ENCODE results near the gene TMUB1.

DNA sequence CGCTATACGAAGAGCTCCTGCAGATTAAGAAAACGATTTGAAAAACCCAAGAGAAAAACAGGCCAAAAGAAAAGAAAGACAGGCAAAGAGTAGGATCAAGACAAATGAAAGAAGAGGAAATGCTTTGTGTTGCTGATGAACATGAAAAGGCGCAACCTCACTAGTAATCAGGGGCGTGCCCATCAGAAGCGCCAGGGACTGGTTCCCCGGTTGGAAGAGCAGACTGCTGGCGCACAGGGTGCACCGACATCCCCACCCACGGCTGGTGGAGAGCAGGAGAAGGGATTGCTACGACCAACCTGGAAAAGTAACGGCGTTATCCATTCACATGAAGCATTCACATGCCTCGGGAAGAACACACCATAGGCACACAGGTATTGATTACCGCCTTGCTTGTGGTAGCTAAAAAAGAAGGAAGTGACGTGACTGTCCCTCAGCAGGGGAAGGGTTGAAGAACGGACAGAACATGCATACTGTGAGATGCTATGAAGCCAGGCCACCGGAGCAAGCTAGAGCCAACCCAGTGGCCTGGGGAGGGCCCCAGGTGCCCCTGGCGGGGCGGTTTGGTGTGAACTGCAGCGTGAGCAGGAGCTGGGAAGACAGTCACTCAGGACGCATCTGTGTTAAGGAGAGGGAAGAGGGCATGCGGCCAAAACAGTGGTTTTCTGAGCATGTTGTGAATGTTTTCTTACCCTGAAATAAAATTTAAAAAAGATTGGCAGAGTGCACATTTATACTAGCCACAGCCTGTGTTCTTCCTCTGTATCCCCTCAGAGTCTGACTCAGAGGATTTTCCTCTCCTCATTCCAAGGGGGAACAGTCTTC is 21.3 kb upstream of the TMUB1 start:
- no peak for TF ChIP-seq POLR2A (IDR thresholded peaks at IDR 0.05)
- TF ChIP-seq, protein P1, sequence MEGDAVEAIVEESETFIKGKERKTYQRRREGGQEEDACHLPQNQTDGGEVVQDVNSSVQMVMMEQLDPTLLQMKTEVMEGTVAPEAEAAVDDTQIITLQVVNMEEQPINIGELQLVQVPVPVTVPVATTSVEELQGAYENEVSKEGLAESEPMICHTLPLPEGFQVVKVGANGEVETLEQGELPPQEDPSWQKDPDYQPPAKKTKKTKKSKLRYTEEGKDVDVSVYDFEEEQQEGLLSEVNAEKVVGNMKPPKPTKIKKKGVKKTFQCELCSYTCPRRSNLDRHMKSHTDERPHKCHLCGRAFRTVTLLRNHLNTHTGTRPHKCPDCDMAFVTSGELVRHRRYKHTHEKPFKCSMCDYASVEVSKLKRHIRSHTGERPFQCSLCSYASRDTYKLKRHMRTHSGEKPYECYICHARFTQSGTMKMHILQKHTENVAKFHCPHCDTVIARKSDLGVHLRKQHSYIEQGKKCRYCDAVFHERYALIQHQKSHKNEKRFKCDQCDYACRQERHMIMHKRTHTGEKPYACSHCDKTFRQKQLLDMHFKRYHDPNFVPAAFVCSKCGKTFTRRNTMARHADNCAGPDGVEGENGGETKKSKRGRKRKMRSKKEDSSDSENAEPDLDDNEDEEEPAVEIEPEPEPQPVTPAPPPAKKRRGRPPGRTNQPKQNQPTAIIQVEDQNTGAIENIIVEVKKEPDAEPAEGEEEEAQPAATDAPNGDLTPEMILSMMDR (IDR thresholded peaks at IDR 0.05) = no peak

Measured in lower leg skin (tissue), 3 donors.